ENCODE measurements around the gene PRKD3. TPM values are rescaled to one million over a fixed set of nuclear protein-coding genes. Genes with fewer than 3 reads are reported as not detected.

The PRKD3 gene
- total and polyA plus RNA-seq, 2 of the 13 experiments (the other 11 are each of a cell fraction or from before 2014, with no cell fraction given), result 11.6 to 38.4 TPM

GRCh38 chr2:37301408-37301807, 23.2 kb downstream of the PRKD3 start (continued):
- TF ChIP-seq HMGXB4 (CRISPR knock-in tag; IDR thresholded peaks at IDR 0.05; ENCODE audit: borderline replicate concordance in 1 of 2, low read depth in 1 of 2), result no peak
- TF ChIP-seq, protein P1, sequence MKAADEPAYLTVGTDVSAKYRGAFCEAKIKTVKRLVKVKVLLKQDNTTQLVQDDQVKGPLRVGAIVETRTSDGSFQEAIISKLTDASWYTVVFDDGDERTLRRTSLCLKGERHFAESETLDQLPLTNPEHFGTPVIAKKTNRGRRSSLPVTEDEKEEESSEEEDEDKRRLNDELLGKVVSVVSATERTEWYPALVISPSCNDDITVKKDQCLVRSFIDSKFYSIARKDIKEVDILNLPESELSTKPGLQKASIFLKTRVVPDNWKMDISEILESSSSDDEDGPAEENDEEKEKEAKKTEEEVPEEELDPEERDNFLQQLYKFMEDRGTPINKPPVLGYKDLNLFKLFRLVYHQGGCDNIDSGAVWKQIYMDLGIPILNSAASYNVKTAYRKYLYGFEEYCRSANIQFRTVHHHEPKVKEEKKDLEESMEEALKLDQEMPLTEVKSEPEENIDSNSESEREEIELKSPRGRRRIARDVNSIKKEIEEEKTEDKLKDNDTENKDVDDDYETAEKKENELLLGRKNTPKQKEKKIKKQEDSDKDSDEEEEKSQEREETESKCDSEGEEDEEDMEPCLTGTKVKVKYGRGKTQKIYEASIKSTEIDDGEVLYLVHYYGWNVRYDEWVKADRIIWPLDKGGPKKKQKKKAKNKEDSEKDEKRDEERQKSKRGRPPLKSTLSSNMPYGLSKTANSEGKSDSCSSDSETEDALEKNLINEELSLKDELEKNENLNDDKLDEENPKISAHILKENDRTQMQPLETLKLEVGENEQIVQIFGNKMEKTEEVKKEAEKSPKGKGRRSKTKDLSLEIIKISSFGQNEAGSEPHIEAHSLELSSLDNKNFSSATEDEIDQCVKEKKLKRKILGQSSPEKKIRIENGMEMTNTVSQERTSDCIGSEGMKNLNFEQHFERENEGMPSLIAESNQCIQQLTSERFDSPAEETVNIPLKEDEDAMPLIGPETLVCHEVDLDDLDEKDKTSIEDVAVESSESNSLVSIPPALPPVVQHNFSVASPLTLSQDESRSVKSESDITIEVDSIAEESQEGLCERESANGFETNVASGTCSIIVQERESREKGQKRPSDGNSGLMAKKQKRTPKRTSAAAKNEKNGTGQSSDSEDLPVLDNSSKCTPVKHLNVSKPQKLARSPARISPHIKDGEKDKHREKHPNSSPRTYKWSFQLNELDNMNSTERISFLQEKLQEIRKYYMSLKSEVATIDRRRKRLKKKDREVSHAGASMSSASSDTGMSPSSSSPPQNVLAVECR (CRISPR knock-in tag; IDR thresholded peaks at IDR 0.05; ENCODE audit: borderline replicate concordance), result no peak
- TF ChIP-seq ZKSCAN8 (CRISPR knock-in tag; IDR thresholded peaks at IDR 0.05; ENCODE audit: borderline replicate concordance), result no peak

GRCh38 chr2:37300578-37300977, 24.1 kb downstream of the PRKD3 start:
- CTCF ChIA-PET (ENCODE audit: low intra/inter-chr PET ratio, low total read pairs), result no interaction called here
- BruUV-seq (replicated peaks), result no TSS peak
- TF ChIP-seq ZNF615 (CRISPR knock-in tag; IDR thresholded peaks at IDR 0.05; ENCODE audit: borderline replicate concordance) (no peak), HOXA9 (CRISPR knock-in tag; IDR thresholded peaks at IDR 0.05; ENCODE audit: borderline replicate concordance) (no peak), KDM6A (CRISPR knock-in tag; IDR thresholded peaks at IDR 0.05; ENCODE audit: low read depth) (no peak), FIP1L1 (IDR thresholded peaks at IDR 0.05; ENCODE audit: borderline replicate concordance, insufficient read depth, low read depth, low read length) (no peak), ZNF230 (CRISPR knock-in tag; IDR thresholded peaks at IDR 0.05) (no peak), ISL2 (CRISPR knock-in tag; IDR thresholded peaks at IDR 0.05) (no peak), HHEX (CRISPR knock-in tag; IDR thresholded peaks at IDR 0.05) (no peak), THRA (CRISPR knock-in tag; IDR thresholded peaks at IDR 0.05; ENCODE audit: borderline replicate concordance) (no peak), SOX5 (CRISPR knock-in tag; IDR thresholded peaks at IDR 0.05; ENCODE audit: borderline replicate concordance) (no peak), NR2F1 (CRISPR knock-in tag; IDR thresholded peaks at IDR 0.05) (no peak), FOSL2 (CRISPR knock-in tag; IDR thresholded peaks at IDR 0.05) (no peak)

More at GRCh38 chr2:37300578-37300977, 24.1 kb downstream of the PRKD3 start:
- H3K4me2 ChIP-seq (ENCODE audit: low read depth, low read length), result no peak overlapping the region
- H4K20me1 ChIP-seq (ENCODE audit: insufficient read depth, low read length), result no peaks in the 10 kb centered on the region
- ATAC-seq (no peak), DNase-seq (ENCODE audit: low spot score) (no peak), FAIRE-seq (no peak)
- H3K4me3 ChIP-seq (replicated peaks in 1 of 3; ENCODE audit: insufficient read depth in 1 of 3, low read depth in 2 of 3, low read length in 3 of 3), result no peak overlapping the region
- peaks cover 45% of the 10 kb centered on the region for H3K79me2 ChIP-seq (ENCODE audit: insufficient read depth, low read length)
- WGBS (ENCODE audit: low lambda C conversion rate), result 96% methylated on average over 4 of the region's 4 CpGs
- no peaks in the 10 kb centered on the region for H3K9me3 ChIP-seq (ENCODE audit: low read length)
- POLR2A ChIA-PET, result no interaction called here
- H3K27me3 ChIP-seq (ENCODE audit: control insufficient read depth in 1 of 2, insufficient read depth in 2 of 2, low read length in 2 of 2), result no peaks in the 10 kb centered on the region
- H3K27ac ChIP-seq (ENCODE audit: extremely low read length, insufficient read depth, low read length), result no peak overlapping the region
- H3K9ac ChIP-seq (ENCODE audit: insufficient read depth, low read depth, low read length), result no peak overlapping the region
- peaks cover 0 to 5% of the 10 kb centered on the region in 2 experiments; a peak in 1 of 5 replicates for H3K36me3 ChIP-seq (replicated peaks in 1 of 2; ENCODE audit: control insufficient read depth in 1 of 2, insufficient read depth in 2 of 2, low read length in 2 of 2)
- in situ Hi-C loops (cut with HindIII; ENCODE audit: extremely low pct_ligation_motif_present, low pct_unique_long_range_greater_than_20kb) (no loop called here), intact Hi-C loops (cut with micrococcal nuclease; ENCODE audit: unreplicated experiment) (no loop called here)
- no peak overlapping the region for H2AFZ ChIP-seq (ENCODE audit: low read length)
- H3K4me1 ChIP-seq (ENCODE audit: insufficient read depth, low read length), result no peaks in the 10 kb centered on the region
